Panc1 (cell line): ENCODE measurements around the gene COPZ1.

Source experiments
- CTCF ChIP-seq: fragments of 450-650 bp; IDR thresholded peaks from 2 replicates; pipeline ENCODE4 v1.5.1; 2017; ENCODE audit warnings: mild to moderate bottlenecking
- POLR2AphosphoS5 ChIP-seq: IDR thresholded peaks from 2 replicates; pipeline ENCODE4 v1.6.1; 2012; ENCODE audit warnings: mild to moderate bottlenecking, low read depth, low read length, moderate library complexity
- REST ChIP-seq, 2 experiments: IDR thresholded peaks; 2 replicates each; pipeline ENCODE4 v1.6.1; 2011 to 2012; ENCODE audit warnings: low read depth in 2 of 2, control low read depth in 1 of 2, low read length in 1 of 2, mild to moderate bottlenecking in 1 of 2, moderate library complexity in 1 of 2; ENCODE audit not compliant: insufficient read depth in 1 of 2
- SIN3A ChIP-seq: IDR thresholded peaks from 2 replicates; pipeline ENCODE4 v1.6.1; 2012; ENCODE audit warnings: low read depth, mild to moderate bottlenecking, low read length, moderate library complexity, borderline replicate concordance; ENCODE audit not compliant: insufficient read depth
- TCF7L2 ChIP-seq: IDR thresholded peaks from 2 replicates; pipeline ENCODE4 v1.6.1; 2011; ENCODE audit warnings: mild to moderate bottlenecking, low read depth, low read length, inconsistent platforms

- TF ChIP-seq CTCF (peak; percentile 87), POLR2AphosphoS5 (no peak), SIN3A (no peak), REST (IDR thresholded peaks at IDR 0.05; ENCODE audit: insufficient read depth in 1 of 2, low read depth in 2 of 2, low read length in 1 of 2) (no peak), TCF7L2 (no peak)
Observed at GRCh38 chr12:54394281-54394719, 69.4 kb downstream of the COPZ1 start.
